Measurements from ENCODE around the gene ABI1. TPM values are rescaled to one million over a fixed set of nuclear protein-coding genes. Genes with fewer than 3 reads are reported as not detected.
A peak's percentile ranks its signal among the peaks of the same experiment; 100 is the strongest.

ABI1 gene
- total RNA-seq, 1 donor, result 71.4 TPM

GRCh38 chr10:26844396-26844975 is 16.3 kb downstream of the ABI1 start:
- TF ChIP-seq CTCF (IDR thresholded peaks at IDR 0.05; ENCODE audit: insufficient read depth, low read length), result no peak
- no peak overlapping the region for H3K4me3 ChIP-seq (ENCODE audit: low read depth, low read length)
- no peak for DNase-seq (ENCODE audit: low read depth)

- H3K4me3 ChIP-seq (ENCODE audit: low read depth, low read length), result no peak overlapping the region
- TF ChIP-seq CTCF (IDR thresholded peaks at IDR 0.05; ENCODE audit: insufficient read depth, low read length), result no peak
- no peak for DNase-seq (ENCODE audit: low read depth)
These were observed 17.0 kb downstream of the ABI1 start for GRCh38 chr10:26843736-26844135.

- DNase-seq (ENCODE audit: low read depth), result no peak
- TF ChIP-seq CTCF (IDR thresholded peaks at IDR 0.05; ENCODE audit: insufficient read depth, low read length), result no peak
- no peak overlapping the region for H3K4me3 ChIP-seq (ENCODE audit: low read depth, low read length)
These were observed 18.9 kb downstream of the ABI1 start for GRCh38 chr10:26841733-26842317.

GRCh38 chr10:26840938-26841732 is 19.6 kb downstream of the ABI1 start:
- no peak overlapping the region for H3K4me3 ChIP-seq (ENCODE audit: low read depth, low read length)
- no peak for DNase-seq (ENCODE audit: low read depth)
- TF ChIP-seq CTCF (IDR thresholded peaks at IDR 0.05; ENCODE audit: insufficient read depth, low read length), result no peak

GRCh38 chr10:26839966-26840627 is 20.7 kb downstream of the ABI1 start:
- DNase-seq (ENCODE audit: low read depth), result peak; percentile 47
- no peak for TF ChIP-seq CTCF (IDR thresholded peaks at IDR 0.05; ENCODE audit: insufficient read depth, low read length)
- no peak overlapping the region for H3K4me3 ChIP-seq (ENCODE audit: low read depth, low read length)

- H3K4me3 ChIP-seq (ENCODE audit: low read depth, low read length), result no peak overlapping the region
- no peak for TF ChIP-seq CTCF (IDR thresholded peaks at IDR 0.05; ENCODE audit: insufficient read depth, low read length)
- DNase-seq (ENCODE audit: low read depth), result no peak
These were observed 23.6 kb downstream of the ABI1 start for GRCh38 chr10:26837139-26837538.

All from fibroblast of the aortic adventitia (primary cell).